ENCODE data around the gene DENND4A.
"Not testable (repeated sequence)": the region's sequence is repeated elsewhere in the genome, so short reads cannot be mapped to it uniquely, and the experiment has no call there.

DENND4A gene

DNA sequence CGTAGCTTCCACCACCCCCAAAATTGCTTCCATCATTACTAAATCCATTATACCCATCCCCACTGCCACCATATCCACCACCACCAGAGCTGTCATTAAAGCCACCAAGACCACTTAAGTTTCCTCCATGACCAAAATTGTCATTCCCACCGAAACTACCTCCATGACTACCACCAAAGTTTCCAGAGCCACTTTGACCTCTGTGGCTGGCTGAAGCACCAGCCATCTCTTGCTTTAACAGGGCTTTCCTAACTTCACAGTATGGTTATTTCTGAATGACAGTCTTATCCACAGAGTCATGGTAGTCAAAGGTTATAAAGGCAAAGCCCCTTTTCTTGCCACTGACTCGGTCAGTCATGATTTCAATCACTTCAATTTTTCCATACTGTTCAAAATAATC, 24.3 kb upstream of the DENND4A start:
- Histone ChIP-seq H3K4me1 (ENCODE audit: control insufficient read depth, insufficient read depth, low read length) (no peaks in the 10 kb centered on the region), H3K9me3 (ENCODE audit: control insufficient read depth, insufficient read depth, low read length) (peaks cover 2% of the 10 kb centered on the region; the same call in 1 of the 2 replicates), H3K4me3 (ENCODE audit: low read depth, low read length) (no peak overlapping the region), H3K9ac (ENCODE audit: low read depth, low read length) (no peak overlapping the region), H3K27ac (ENCODE audit: low read depth, low read length) (no peak overlapping the region), H3K27me3 (ENCODE audit: control insufficient read depth, insufficient read depth, low read length) (no peaks in the 10 kb centered on the region), H3K36me3 (ENCODE audit: control insufficient read depth, insufficient read depth, low read length) (no peaks in the 10 kb centered on the region)

DNA sequence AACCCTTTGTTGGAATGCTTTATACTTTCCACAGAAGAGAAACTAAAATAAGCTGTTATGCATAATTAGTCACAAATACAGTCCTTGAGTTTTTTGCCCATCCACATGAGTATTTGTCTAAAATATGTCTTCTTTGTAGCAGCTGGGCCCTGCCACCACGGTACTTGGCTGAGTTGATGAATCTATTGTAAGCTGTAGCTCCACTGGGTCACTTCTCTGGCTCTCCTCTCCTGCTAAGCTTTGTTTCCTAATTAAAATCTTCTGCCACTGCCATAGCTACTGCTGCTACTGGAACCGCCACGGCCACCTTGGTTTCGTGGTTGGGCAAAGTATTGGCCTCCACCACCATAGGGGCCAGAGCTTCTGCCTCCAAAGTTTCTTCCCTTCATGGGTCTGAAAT, 23.9 kb upstream of the DENND4A start:
- H3K4me1 ChIP-seq (ENCODE audit: control insufficient read depth, insufficient read depth, low read length); H3K4me3 ChIP-seq (ENCODE audit: low read depth, low read length); H3K27ac ChIP-seq (ENCODE audit: low read depth, low read length); H3K27me3 ChIP-seq (ENCODE audit: control insufficient read depth, insufficient read depth, low read length); H3K9ac ChIP-seq (ENCODE audit: low read depth, low read length); H3K36me3 ChIP-seq (ENCODE audit: control insufficient read depth, insufficient read depth, low read length); H3K9me3 ChIP-seq (ENCODE audit: control insufficient read depth, insufficient read depth, low read length): not testable (repeated sequence)

DNA sequence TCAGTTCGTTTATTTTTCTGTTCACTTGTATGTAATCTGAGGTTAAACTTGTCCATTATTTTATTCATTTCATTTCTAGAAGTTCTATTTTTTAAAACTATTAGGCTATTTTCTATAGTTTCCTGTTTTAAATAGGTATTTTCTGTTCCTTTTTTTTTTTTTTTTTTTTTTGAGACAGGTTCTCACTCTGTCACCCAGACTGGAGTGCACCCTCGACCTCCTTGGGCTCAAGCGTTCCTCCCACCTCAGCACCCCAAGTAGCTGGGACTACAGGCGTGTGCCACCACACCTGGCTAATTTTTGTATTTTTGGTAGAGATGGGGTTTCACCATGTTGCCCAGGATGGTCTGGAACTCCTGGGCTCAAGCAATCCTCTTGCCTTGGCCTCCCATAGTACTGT, 22.2 kb upstream of the DENND4A start:
- H3K9ac ChIP-seq (ENCODE audit: low read depth, low read length); H3K27me3 ChIP-seq (ENCODE audit: control insufficient read depth, insufficient read depth, low read length); H3K9me3 ChIP-seq (ENCODE audit: control insufficient read depth, insufficient read depth, low read length); H3K36me3 ChIP-seq (ENCODE audit: control insufficient read depth, insufficient read depth, low read length); H3K4me3 ChIP-seq (ENCODE audit: low read depth, low read length); H3K4me1 ChIP-seq (ENCODE audit: control insufficient read depth, insufficient read depth, low read length); H3K27ac ChIP-seq (ENCODE audit: low read depth, low read length): not testable (repeated sequence)

DNA sequence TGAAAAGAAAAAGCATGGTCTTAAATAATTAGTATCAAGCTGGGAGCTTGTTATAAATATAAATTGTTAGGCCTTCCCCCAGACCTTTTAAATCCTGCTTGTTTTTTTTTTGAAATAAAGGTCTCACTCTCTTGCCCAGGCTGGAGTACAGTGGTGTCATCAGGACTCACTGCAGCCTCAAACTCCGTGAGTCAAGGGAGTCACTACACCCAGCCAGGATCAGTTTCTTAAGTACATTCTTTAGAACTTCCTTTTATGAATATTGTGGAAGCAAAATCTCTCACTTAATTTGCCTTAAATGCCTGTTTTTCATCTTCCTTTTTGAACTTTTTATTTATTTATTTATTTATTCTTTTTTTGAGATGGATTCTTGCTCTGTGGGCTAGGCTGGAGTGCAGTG, 20.8 kb upstream of the DENND4A start:
- no peak overlapping the region for H3K27ac ChIP-seq (ENCODE audit: low read depth, low read length)
- peaks cover 2% of the 10 kb centered on the region; the same call in 1 of the 2 replicates for H3K9me3 ChIP-seq (ENCODE audit: control insufficient read depth, insufficient read depth, low read length)
- H3K27me3 ChIP-seq (ENCODE audit: control insufficient read depth, insufficient read depth, low read length), result no peaks in the 10 kb centered on the region
- H3K4me3 ChIP-seq (ENCODE audit: low read depth, low read length), result no peak overlapping the region
- H3K4me1 ChIP-seq (ENCODE audit: control insufficient read depth, insufficient read depth, low read length), result no peaks in the 10 kb centered on the region
- no peaks in the 10 kb centered on the region for H3K36me3 ChIP-seq (ENCODE audit: control insufficient read depth, insufficient read depth, low read length)
- H3K9ac ChIP-seq (ENCODE audit: low read depth, low read length), result no peak overlapping the region

DNA sequence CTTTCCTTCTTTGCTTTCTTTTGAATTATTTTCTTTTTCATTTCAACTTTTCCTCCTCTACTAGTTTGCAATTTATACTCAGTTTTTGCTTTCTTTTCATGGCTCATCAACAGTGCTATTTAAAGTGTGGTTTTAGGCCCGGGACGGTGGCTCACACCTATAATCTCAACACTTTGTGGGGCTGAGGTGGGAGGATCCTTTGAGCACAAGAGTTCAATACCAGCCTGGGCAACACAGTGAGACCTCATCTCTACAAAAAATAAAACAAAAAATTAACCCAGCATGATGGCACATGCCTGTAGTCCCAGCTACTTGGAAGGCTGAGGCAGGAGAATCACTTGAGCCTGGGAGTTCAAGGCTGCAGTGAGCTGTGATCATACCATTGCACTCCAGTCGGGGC, 20.4 kb upstream of the DENND4A start:
- Histone ChIP-seq H3K27me3 (ENCODE audit: control insufficient read depth, insufficient read depth, low read length) (no peaks in the 10 kb centered on the region), H3K27ac (ENCODE audit: low read depth, low read length) (no peak overlapping the region), H3K9me3 (ENCODE audit: control insufficient read depth, insufficient read depth, low read length) (peaks cover 2% of the 10 kb centered on the region; the same call in 1 of the 2 replicates)

DNA sequence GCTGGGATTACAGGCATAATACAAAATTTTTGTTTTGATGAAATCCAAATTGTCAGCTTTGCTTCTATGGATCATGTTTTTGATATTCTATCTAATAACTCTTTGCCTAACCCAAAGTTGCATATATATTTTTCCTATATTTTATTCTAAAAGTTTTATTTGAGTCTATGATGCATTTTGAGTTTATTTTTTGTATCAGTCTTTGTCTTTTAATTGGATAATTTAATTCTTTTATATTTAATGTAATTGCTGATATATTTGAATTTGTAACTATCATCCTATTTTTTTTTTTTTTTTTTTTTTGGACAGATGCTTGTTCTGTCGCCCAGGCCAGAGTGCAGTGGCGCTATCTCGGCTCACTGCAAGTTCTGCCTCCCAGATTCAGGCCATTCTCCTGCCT, 19.7 kb upstream of the DENND4A start:
- Histone ChIP-seq H3K27ac (ENCODE audit: low read depth, low read length) (no peak overlapping the region), H3K9me3 (ENCODE audit: control insufficient read depth, insufficient read depth, low read length) (peaks cover 2% of the 10 kb centered on the region; the same call in 1 of the 2 replicates), H3K4me3 (ENCODE audit: low read depth, low read length) (no peak overlapping the region), H3K36me3 (ENCODE audit: control insufficient read depth, insufficient read depth, low read length) (no peaks in the 10 kb centered on the region), H3K4me1 (ENCODE audit: control insufficient read depth, insufficient read depth, low read length) (no peaks in the 10 kb centered on the region), H3K9ac (ENCODE audit: low read depth, low read length) (no peak overlapping the region), H3K27me3 (ENCODE audit: control insufficient read depth, insufficient read depth, low read length) (no peaks in the 10 kb centered on the region)

More for the DNA sequence above, 20.4 kb upstream of the DENND4A start:
- Histone ChIP-seq H3K4me1 (ENCODE audit: control insufficient read depth, insufficient read depth, low read length) (no peaks in the 10 kb centered on the region), H3K4me3 (ENCODE audit: low read depth, low read length) (no peak overlapping the region), H3K36me3 (ENCODE audit: control insufficient read depth, insufficient read depth, low read length) (no peaks in the 10 kb centered on the region), H3K9ac (ENCODE audit: low read depth, low read length) (no peak overlapping the region)

DNA sequence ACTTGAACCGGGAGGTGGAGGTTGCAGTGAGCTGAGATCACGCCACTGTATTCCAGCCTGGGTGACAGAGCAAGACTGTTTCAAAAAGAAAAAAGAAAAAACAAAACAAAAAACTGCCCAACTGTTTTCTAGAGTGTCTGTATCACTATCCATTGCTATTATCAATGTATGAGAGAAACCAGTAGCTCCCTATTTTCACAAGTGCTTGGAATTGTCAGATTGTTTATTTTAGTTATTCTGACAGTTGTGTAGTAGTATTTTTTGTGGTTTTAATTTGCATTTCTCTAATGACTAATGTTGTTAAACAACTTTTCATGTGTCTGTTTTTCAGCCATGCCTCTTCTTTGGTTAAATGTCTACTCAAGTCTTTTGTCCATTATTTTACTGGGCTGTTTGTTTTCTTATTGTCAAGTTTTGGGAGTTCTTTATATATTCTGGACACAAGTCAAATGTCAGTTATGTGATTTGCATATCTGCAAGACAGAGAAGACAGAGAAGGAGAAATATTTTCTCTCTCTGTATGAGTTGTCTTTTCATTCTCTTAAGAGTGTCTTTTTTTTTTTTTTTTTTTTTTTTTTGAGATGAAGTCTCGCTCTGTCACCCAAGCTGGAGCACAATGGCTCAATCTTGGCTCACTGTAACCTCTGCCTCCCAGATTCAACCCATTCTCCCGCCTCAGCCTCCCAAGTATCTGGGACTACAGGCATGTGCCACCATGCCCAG, 19.1 kb upstream of the DENND4A start:
- H3K9ac ChIP-seq (ENCODE audit: low read depth, low read length); H3K4me1 ChIP-seq (ENCODE audit: control insufficient read depth, insufficient read depth, low read length); H3K27me3 ChIP-seq (ENCODE audit: control insufficient read depth, insufficient read depth, low read length); H3K27ac ChIP-seq (ENCODE audit: low read depth, low read length); H3K36me3 ChIP-seq (ENCODE audit: control insufficient read depth, insufficient read depth, low read length); H3K4me3 ChIP-seq (ENCODE audit: low read depth, low read length); H3K9me3 ChIP-seq (ENCODE audit: control insufficient read depth, insufficient read depth, low read length): not testable (repeated sequence)

DNA sequence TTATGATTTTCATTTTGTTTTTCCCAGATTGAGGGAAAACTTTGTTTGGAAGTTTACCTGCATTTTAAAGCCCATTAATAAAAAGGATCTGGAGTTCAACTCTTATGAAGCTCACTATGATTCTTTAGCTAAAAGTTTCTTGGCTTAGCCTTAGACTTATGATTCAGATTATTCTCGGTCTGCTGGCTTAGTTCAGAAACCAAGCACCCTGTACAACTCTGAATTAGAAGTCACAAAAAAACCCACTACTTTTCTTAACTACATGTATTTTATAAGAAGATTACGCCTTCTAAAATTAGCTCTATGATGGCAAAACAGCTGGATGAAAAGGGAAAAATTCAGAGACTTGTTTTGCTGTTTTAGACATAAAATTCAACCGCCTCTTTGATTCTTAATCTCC, 14.3 kb upstream of the DENND4A start:
- H3K9ac ChIP-seq (ENCODE audit: low read depth, low read length), result no peak overlapping the region
- peaks cover 3% of the 10 kb centered on the region; the same call in 1 of the 2 replicates for H3K4me1 ChIP-seq (ENCODE audit: control insufficient read depth, insufficient read depth, low read length)
- H3K4me3 ChIP-seq (ENCODE audit: low read depth, low read length), result no peak overlapping the region
- no peaks in the 10 kb centered on the region for H3K36me3 ChIP-seq (ENCODE audit: control insufficient read depth, insufficient read depth, low read length)
- H3K27me3 ChIP-seq (ENCODE audit: control insufficient read depth, insufficient read depth, low read length), result no peaks in the 10 kb centered on the region
- no peaks in the 10 kb centered on the region for H3K9me3 ChIP-seq (ENCODE audit: control insufficient read depth, insufficient read depth, low read length)
- no peak overlapping the region for H3K27ac ChIP-seq (ENCODE audit: low read depth, low read length)

DNA sequence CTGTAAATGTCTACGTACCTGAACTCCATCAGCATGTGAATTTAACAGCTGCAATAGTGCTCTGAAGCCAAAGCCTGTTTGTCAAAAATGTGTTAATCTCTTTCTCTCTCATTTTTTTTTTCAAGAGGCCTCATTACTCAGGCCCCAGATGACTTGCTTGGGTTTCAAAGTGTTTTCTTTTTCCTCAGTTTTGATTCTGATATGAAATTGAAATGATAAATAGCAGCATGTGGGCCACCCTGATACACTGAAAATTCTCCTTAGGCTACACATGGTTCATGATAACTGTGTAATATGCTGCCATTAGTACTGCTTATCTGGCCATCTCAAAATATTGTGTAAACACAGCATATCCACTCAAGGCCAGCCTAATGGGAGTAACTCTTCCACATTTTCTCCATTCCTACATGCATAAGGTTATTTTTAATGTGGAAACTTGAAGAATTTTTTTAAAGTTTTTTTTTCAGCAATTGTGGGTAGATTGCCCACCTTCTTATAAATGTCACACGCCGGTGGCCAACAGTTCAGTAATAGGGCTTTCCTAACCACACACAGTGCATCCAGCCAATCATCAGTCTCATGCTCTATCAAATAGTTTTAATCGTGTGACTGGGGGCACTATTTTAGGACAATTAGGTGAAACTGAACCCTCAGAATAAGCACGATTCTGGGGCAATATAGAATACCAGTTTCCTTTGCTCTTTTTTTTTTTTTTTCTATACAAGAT, 13.1 kb upstream of the DENND4A start:
- H3K4me3 ChIP-seq (ENCODE audit: low read depth, low read length), result no peak overlapping the region
- H3K9ac ChIP-seq (ENCODE audit: low read depth, low read length), result no peak overlapping the region
- H3K27me3 ChIP-seq (ENCODE audit: control insufficient read depth, insufficient read depth, low read length), result no peaks in the 10 kb centered on the region
- H3K9me3 ChIP-seq (ENCODE audit: control insufficient read depth, insufficient read depth, low read length), result no peaks in the 10 kb centered on the region
- no peak overlapping the region for H3K27ac ChIP-seq (ENCODE audit: low read depth, low read length)
- H3K36me3 ChIP-seq (ENCODE audit: control insufficient read depth, insufficient read depth, low read length), result no peaks in the 10 kb centered on the region
- H3K4me1 ChIP-seq (ENCODE audit: control insufficient read depth, insufficient read depth, low read length), result peaks cover 10% of the 10 kb centered on the region; the same call in 1 of the 2 replicates

DNA sequence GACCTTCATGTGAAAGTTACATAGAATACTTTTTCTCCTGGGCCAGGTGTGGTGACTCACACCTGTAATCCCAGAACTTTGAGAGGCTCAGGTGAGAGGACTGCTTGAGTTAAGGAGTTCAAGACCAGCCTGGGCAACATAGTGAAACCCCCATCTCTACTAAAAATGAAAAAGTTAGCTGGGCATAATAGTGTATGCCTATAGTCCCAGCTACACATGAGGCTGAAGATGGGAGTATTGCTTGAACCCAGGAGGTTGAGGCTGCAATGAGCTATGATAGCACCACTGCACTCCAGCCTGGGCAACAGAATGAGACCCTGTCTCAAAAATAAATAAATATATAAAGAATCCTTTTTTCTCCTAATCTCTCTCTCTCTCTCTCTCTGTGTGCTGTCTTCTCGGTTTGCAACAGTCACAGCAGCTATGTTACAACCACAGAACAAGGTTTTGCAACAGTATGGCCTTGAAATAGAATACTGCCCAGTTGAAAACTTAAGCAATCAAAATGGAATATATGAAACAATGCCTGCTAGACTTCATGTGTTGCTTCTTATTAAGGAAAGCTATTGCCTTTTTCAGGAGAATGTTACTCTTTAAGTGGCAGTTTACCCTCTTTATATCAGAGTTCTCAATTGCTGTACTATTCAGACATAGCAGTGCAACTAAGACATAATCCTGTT, 12.3 kb upstream of the DENND4A start:
- H3K27me3 ChIP-seq (ENCODE audit: control insufficient read depth, insufficient read depth, low read length), result no peaks in the 10 kb centered on the region
- H3K27ac ChIP-seq (ENCODE audit: low read depth, low read length), result no peak overlapping the region
- H3K4me1 ChIP-seq (ENCODE audit: control insufficient read depth, insufficient read depth, low read length), result peaks cover 10% of the 10 kb centered on the region; the same call in 1 of the 2 replicates

DNA sequence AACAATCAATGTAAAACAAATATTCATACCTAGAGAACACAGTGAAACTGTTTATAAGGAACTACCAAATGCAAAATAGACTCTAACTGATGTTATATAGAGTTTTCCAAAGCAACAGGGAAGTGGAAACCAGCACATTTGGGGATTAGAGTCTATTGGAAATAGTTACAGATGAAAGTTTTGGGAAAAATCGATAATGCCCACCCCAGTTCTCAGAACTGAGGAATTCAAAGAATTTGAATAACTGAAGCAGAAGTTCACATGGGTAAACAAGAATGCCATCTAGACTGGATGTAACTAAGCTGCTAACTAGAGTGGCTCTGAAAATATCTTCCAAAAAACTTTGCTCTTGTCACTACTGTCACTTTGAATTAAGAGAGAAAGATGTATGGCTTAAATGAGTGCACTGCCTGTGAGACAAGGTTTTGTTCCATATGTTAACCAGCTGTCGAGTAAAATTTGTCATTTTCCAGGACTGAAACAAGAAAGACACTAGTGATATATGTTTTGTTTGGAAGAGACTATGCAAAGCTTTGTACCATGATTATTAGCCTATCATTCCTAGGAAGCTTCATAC, 9.2 kb upstream of the DENND4A start:
- Histone ChIP-seq H3K27me3 (ENCODE audit: control insufficient read depth, insufficient read depth, low read length) (no peaks in the 10 kb centered on the region), H3K9me3 (ENCODE audit: control insufficient read depth, insufficient read depth, low read length) (no peaks in the 10 kb centered on the region), H3K4me1 (ENCODE audit: control insufficient read depth, insufficient read depth, low read length) (peaks cover 14% of the 10 kb centered on the region), H3K9ac (ENCODE audit: low read depth, low read length) (no peak overlapping the region), H3K4me3 (ENCODE audit: low read depth, low read length) (no peak overlapping the region), H3K27ac (ENCODE audit: low read depth, low read length) (no peak overlapping the region), H3K36me3 (ENCODE audit: control insufficient read depth, insufficient read depth, low read length) (no peaks in the 10 kb centered on the region)

More for the DNA sequence above, 12.3 kb upstream of the DENND4A start:
- H3K4me3 ChIP-seq (ENCODE audit: low read depth, low read length), result no peak overlapping the region
- H3K9me3 ChIP-seq (ENCODE audit: control insufficient read depth, insufficient read depth, low read length), result no peaks in the 10 kb centered on the region
- H3K9ac ChIP-seq (ENCODE audit: low read depth, low read length), result no peak overlapping the region
- H3K36me3 ChIP-seq (ENCODE audit: control insufficient read depth, insufficient read depth, low read length), result no peaks in the 10 kb centered on the region
